HL-60 (cell line): ENCODE results near the gene SLC35F6.

Source experiments
- TF ChIP-seq, protein P1 (sequence below): IDR thresholded peaks from one replicate; pipeline ENCODE4 v1.5.1; 2011; ENCODE audit warnings: low read length, control low read depth, inconsistent platforms; ENCODE audit not compliant: insufficient read depth
- TF ChIP-seq, protein P2 (sequence below): IDR thresholded peaks from 2 replicates; pipeline ENCODE4 v1.6.1; 2012; ENCODE audit warnings: low read depth; ENCODE audit not compliant: insufficient replicate concordance

DNA sequence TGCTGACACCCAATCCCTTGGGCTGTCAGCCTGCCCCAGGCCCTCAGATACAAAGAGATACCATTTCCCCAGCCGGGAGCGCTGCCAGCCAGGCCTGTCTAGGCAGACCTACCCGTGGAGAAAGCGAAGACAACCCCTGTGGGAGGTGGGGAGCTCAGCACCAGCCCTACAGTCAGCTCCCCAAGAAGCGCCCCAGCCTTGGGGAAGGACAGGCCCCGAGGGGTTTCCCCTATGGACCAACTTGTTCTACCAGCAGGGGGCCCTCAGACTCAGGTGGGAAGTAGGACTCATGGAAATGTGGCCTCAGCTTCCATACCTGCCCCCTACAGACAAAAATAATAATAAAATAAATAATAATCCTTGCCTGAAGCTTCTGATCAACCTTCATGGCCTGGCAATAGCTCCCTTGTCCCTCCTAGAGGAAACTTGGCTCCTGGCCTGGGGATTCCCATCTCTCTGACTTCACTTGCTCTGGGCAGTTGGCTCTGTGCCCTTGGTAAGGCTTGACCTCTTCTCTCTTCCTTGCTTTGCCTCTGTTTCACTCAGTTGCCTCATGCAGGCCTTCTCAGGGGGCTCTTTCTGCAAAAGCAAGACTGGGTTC is 7.0 kb downstream of the SLC35F6 start:
- TF ChIP-seq, protein P1, sequence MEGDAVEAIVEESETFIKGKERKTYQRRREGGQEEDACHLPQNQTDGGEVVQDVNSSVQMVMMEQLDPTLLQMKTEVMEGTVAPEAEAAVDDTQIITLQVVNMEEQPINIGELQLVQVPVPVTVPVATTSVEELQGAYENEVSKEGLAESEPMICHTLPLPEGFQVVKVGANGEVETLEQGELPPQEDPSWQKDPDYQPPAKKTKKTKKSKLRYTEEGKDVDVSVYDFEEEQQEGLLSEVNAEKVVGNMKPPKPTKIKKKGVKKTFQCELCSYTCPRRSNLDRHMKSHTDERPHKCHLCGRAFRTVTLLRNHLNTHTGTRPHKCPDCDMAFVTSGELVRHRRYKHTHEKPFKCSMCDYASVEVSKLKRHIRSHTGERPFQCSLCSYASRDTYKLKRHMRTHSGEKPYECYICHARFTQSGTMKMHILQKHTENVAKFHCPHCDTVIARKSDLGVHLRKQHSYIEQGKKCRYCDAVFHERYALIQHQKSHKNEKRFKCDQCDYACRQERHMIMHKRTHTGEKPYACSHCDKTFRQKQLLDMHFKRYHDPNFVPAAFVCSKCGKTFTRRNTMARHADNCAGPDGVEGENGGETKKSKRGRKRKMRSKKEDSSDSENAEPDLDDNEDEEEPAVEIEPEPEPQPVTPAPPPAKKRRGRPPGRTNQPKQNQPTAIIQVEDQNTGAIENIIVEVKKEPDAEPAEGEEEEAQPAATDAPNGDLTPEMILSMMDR: no peak
- TF ChIP-seq, protein P2, sequence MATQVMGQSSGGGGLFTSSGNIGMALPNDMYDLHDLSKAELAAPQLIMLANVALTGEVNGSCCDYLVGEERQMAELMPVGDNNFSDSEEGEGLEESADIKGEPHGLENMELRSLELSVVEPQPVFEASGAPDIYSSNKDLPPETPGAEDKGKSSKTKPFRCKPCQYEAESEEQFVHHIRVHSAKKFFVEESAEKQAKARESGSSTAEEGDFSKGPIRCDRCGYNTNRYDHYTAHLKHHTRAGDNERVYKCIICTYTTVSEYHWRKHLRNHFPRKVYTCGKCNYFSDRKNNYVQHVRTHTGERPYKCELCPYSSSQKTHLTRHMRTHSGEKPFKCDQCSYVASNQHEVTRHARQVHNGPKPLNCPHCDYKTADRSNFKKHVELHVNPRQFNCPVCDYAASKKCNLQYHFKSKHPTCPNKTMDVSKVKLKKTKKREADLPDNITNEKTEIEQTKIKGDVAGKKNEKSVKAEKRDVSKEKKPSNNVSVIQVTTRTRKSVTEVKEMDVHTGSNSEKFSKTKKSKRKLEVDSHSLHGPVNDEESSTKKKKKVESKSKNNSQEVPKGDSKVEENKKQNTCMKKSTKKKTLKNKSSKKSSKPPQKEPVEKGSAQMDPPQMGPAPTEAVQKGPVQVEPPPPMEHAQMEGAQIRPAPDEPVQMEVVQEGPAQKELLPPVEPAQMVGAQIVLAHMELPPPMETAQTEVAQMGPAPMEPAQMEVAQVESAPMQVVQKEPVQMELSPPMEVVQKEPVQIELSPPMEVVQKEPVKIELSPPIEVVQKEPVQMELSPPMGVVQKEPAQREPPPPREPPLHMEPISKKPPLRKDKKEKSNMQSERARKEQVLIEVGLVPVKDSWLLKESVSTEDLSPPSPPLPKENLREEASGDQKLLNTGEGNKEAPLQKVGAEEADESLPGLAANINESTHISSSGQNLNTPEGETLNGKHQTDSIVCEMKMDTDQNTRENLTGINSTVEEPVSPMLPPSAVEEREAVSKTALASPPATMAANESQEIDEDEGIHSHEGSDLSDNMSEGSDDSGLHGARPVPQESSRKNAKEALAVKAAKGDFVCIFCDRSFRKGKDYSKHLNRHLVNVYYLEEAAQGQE: no peak
